OCI-LY7 (cell line): ENCODE data around the gene GAS6. TPM values are rescaled to one million over a fixed set of nuclear protein-coding genes. Genes with fewer than 3 reads are reported as not detected.

ENCODE experiments used
- BruUV-seq: library from RNA; stranded (reverse); fragments of 400-500 nt; replicated peaks from 2 replicates; lab custom pipeline; 2021; lab: Mats Ljungman, UMichigan
- CTCF ChIA-PET: fragments of 300-600 bp; sonication (Branson Sonifier 250); formaldehyde crosslinking; loops from one replicate; lab custom pipeline; 2022; ENCODE audit warnings: antibody characterized with exemption; ENCODE audit not compliant: unreplicated experiment; lab: Charles Lee
- POLR2A ChIA-PET: fragments of 300-600 bp; sonication (Branson Sonifier 250); formaldehyde crosslinking; loops from one replicate; lab custom pipeline; 2022; ENCODE audit warnings: antibody characterized with exemption; lab: Charles Lee
- DNase-seq: peaks from one replicate; pipeline ENCODE4 v3.0.0-alpha.2; 2015; ENCODE audit warnings: low spot score
- H2AFZ ChIP-seq: fragments of 200-600 bp; sonication (generic), shearing (Covaris generic); 2 replicates; pipeline ENCODE4 v1.6.1; 2014; ENCODE audit warnings: mild to moderate bottlenecking, antibody characterized with exemption, low read length, moderate library complexity
- H3K27ac ChIP-seq: fragments of 200-600 bp; sonication (generic); 2 replicates; pipeline ENCODE4 v1.5.1; 2014; ENCODE audit warnings: mixed run types, low read depth, mild to moderate bottlenecking, moderate library complexity, low read length, inconsistent platforms; ENCODE audit not compliant: poor library complexity, severe bottlenecking
- H3K36me3 ChIP-seq: fragments of 200-600 bp; sonication (generic); 2 replicates; pipeline ENCODE4 v1.6.1; 2014; ENCODE audit warnings: mild to moderate bottlenecking, antibody characterized with exemption, low read length, moderate library complexity, mixed read lengths; ENCODE audit not compliant: insufficient read depth
- H3K4me1 ChIP-seq: fragments of 200-600 bp; sonication (generic); 2 replicates; pipeline ENCODE4 v1.5.1; 2014; ENCODE audit warnings: mild to moderate bottlenecking, low read length; ENCODE audit not compliant: insufficient read depth, poor library complexity, severe bottlenecking
- H3K4me2 ChIP-seq: fragments of 200-600 bp; sonication (generic); 2 replicates; pipeline ENCODE4 v1.6.1; 2014; ENCODE audit warnings: mild to moderate bottlenecking, low read length
- H3K4me3 ChIP-seq: fragments of 200-600 bp; sonication (generic); 2 replicates; pipeline ENCODE4 v1.5.1; 2014; ENCODE audit warnings: mild to moderate bottlenecking, low read depth, low read length; ENCODE audit not compliant: poor library complexity, severe bottlenecking
- H3K79me2 ChIP-seq: fragments of 200-600 bp; sonication (generic); 2 replicates; pipeline ENCODE4 v1.6.1; 2016; ENCODE audit warnings: low read depth, mild to moderate bottlenecking, low read length, moderate library complexity, mixed read lengths; ENCODE audit not compliant: insufficient read depth
- H3K9me2 ChIP-seq: fragments of 200-600 bp; sonication (generic); 2 replicates; pipeline ENCODE4 v1.6.1; 2016; ENCODE audit warnings: mild to moderate bottlenecking, low read length, mixed read lengths; ENCODE audit not compliant: insufficient read depth
- H3K9me3 ChIP-seq: fragments of 200-600 bp; sonication (generic); 2 replicates; pipeline ENCODE4 v1.6.1; 2014; ENCODE audit warnings: mild to moderate bottlenecking, mixed run types, low read length, mixed read lengths
- H4K20me1 ChIP-seq: fragments of 200-600 bp; sonication (generic); 2 replicates; pipeline ENCODE4 v1.6.1; 2014; ENCODE audit warnings: mild to moderate bottlenecking, antibody characterized with exemption, low read length, moderate library complexity, mixed read lengths; ENCODE audit not compliant: insufficient read depth
- EZH2phosphoT487 ChIP-seq: fragments of 200-600 bp; sonication (generic); IDR thresholded peaks from 2 replicates; pipeline ENCODE4 v1.6.1; 2018; ENCODE audit warnings: low read depth, borderline replicate concordance, mild to moderate bottlenecking, mixed run types, antibody characterized with exemption, low read length, moderate library complexity, mixed read lengths
- intact Hi-C: fragments of 100-400 bp; cut with micrococcal nuclease; formaldehyde crosslinking; loops from one replicate; pipeline ENCODE4 v1.10.0; 2022; ENCODE audit not compliant: unreplicated experiment
- total RNA-seq, 2 experiments: library from RNA; depleted of rRNA in 1 of 2; stranded (reverse); fragments of >200 nt in 1 of 2; shearing (Covaris generic) in 1 of 2; gene quantifications; 2 replicates each; pipeline ENCODE4 v1.2.3, GENCODE V29; 2014 to 2022
- TF ChIP-seq, protein P1 (sequence below): fragments of 200-600 bp; sonication (generic); conservative IDR thresholded peaks from 2 replicates; pipeline ENCODE4 v1.5.1; 2014; ENCODE audit warnings: mild to moderate bottlenecking, antibody characterized with exemption, low read length, moderate library complexity, mixed read lengths

GAS6 gene
- total RNA-seq, 2 experiments from 2014 or later, result not detected

DNA sequence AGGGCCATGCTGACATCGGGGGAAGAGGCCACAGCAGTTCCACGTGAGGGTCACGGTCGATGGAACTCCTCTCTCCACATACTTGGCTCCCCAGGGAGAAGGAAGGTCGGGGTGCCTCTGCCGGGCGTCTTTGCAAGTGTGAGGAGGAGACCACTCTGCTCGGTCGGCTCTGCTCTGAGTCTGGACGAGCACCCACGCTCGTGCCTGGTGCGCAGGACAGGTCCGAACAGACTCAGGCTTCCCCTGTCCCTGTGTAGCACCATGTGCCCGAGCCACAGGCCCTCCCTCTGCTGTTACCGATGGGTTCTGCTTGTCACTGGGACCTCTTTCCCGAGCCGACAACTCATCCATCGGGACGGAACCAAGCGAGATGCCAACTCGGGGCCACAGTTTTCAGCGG lies 69.8 kb downstream of the GAS6 start:
- Histone ChIP-seq H3K27ac (no peak overlapping the region), H3K79me2 (no peaks in the 10 kb centered on the region), H3K4me2 (no peak overlapping the region), H2AFZ (no peak overlapping the region), H3K9me2 (no peaks in the 10 kb centered on the region), H3K36me3 (no peaks in the 10 kb centered on the region), H3K4me3 (no peak overlapping the region), H3K4me1 (no peaks in the 10 kb centered on the region), H4K20me1 (no peaks in the 10 kb centered on the region), H3K9me3 (no peaks in the 10 kb centered on the region)
- ChIA-PET POLR2A (no interaction called here), CTCF (no interaction called here)
- TF ChIP-seq, protein P1, sequence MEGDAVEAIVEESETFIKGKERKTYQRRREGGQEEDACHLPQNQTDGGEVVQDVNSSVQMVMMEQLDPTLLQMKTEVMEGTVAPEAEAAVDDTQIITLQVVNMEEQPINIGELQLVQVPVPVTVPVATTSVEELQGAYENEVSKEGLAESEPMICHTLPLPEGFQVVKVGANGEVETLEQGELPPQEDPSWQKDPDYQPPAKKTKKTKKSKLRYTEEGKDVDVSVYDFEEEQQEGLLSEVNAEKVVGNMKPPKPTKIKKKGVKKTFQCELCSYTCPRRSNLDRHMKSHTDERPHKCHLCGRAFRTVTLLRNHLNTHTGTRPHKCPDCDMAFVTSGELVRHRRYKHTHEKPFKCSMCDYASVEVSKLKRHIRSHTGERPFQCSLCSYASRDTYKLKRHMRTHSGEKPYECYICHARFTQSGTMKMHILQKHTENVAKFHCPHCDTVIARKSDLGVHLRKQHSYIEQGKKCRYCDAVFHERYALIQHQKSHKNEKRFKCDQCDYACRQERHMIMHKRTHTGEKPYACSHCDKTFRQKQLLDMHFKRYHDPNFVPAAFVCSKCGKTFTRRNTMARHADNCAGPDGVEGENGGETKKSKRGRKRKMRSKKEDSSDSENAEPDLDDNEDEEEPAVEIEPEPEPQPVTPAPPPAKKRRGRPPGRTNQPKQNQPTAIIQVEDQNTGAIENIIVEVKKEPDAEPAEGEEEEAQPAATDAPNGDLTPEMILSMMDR, result no peak
- no peak for TF ChIP-seq EZH2phosphoT487
- BruUV-seq, result no TSS peak
- DNase-seq, result no peak
- intact Hi-C loops, result no loop called here

DNA sequence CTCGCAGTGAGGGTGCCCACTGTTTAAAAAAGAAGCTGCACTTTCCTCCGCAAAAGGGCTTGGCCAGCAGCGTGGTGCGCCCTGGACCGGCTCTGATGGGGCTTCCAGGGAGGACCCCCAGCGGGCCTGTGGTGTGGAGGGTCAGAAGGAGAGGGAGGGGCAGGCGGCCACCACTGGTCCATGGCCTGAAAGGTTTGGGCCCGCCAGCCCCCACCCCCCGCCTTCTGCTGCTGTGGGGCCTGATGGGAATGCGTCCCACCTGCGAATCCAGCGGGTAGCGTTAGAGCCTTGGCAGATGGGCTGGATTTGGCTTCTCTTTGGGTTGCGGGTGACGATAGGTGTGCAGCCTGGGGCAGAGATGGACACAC lies 70.2 kb downstream of the GAS6 start:
- Histone ChIP-seq H3K4me3 (no peak overlapping the region), H3K9me2 (no peaks in the 10 kb centered on the region), H4K20me1 (no peaks in the 10 kb centered on the region), H3K4me1 (no peaks in the 10 kb centered on the region), H3K36me3 (no peaks in the 10 kb centered on the region), H2AFZ (no peak overlapping the region), H3K4me2 (no peak overlapping the region), H3K79me2 (no peaks in the 10 kb centered on the region), H3K9me3 (no peaks in the 10 kb centered on the region), H3K27ac (no peak overlapping the region)
- DNase-seq, result no peak
- CTCF ChIA-PET, result no interaction called here
- no TSS peak for BruUV-seq
- POLR2A ChIA-PET, result no interaction called here
- intact Hi-C loops, result no loop called here
- TF ChIP-seq, protein P1, result no peak
- TF ChIP-seq EZH2phosphoT487, result no peak

DNA sequence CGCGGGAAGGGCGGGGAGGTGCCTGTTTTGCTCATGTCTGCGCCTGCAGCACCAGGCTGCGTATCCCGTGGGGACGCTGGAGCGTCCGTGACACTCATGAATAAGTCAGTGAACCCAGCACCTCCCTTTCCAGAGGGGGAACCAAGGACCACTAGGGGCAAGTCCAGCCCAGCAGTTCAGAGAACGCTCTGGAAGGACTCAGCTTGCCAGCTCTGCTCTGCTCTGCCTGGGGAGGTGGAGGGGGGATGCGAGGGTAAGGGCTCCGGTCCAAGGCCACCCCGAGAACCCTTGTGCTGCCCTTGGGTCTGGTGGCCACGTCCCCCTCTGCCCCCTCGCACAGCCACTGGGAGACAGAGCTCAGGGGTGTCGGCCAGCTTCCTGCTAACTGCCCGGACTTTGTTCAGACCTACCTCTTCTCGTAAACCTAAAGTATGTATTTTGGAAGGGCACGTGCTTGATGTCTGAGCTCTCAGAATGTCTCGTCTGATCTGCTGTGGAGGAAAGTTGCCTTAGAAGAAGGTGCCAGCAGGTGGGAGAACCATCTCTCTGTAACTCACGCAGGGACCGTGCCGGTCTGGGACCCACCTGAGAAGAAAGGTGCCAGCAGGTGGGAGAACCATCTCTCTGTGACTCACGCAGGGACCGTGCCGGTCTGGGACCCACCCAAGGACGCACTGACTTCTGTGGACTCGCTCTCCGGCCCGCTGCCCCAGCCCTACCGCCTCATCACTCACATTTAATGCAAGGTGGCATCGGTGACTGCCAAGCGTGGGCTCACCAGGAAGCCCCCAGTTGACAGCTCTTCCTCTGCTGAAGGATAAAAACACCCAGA lies 70.8 kb downstream of the GAS6 start:
- POLR2A ChIA-PET, result interaction anchor here (0.5 kb wide), 1 partner anchor 32 kb away, joined by 3 read pairs; no protein-coding TSS in a partner anchor
- no peak overlapping the region for H2AFZ ChIP-seq
- H3K27ac ChIP-seq, result no peak overlapping the region
- intact Hi-C loops, result no loop called here
- no peaks in the 10 kb centered on the region for H3K9me3 ChIP-seq
- H3K79me2 ChIP-seq, result no peaks in the 10 kb centered on the region
- H4K20me1 ChIP-seq, result no peaks in the 10 kb centered on the region
- no peak for DNase-seq
- no peaks in the 10 kb centered on the region for H3K4me1 ChIP-seq
- H3K4me3 ChIP-seq, result no peak overlapping the region
- H3K9me2 ChIP-seq, result no peaks in the 10 kb centered on the region
- no peak overlapping the region for H3K4me2 ChIP-seq
- CTCF ChIA-PET, result interaction anchor here (0.6 kb wide), 1 partner anchor 16 kb away, joined by 3 read pairs; no protein-coding TSS in a partner anchor
- TF ChIP-seq, protein P1, result no peak
- no peak for TF ChIP-seq EZH2phosphoT487
- no peaks in the 10 kb centered on the region for H3K36me3 ChIP-seq
- no TSS peak for BruUV-seq
